Left lung (tissue), 10 donors: ENCODE data around the gene PPP3R1. TPM values are rescaled to one million over a fixed set of nuclear protein-coding genes. Genes with fewer than 3 reads are reported as not detected.

ENCODE experiments used
- ATAC-seq: fragments of 200-7000 bp; cut with Tn5 transposase; one replicate; pipeline ENCODE4 v1.9.1; 2020; ENCODE audit warnings: moderate library complexity
- DNase-seq, 4 donors: peaks; one replicate each; pipeline ENCODE4 v3.0.0-alpha.2; 2013 to 2020
- H3K27ac ChIP-seq, 2 donors: fragments of 200-600 bp; sonication (generic) in 1 of 2; one replicate each; pipeline versions ENCODE4 v1.5.0 to v1.8.0; 2020 to 2021
- H3K27me3 ChIP-seq, 2 donors: fragments of 200-600 bp; sonication (generic) in 1 of 2; one replicate each; pipeline versions ENCODE4 v1.5.0 to v1.8.0; 2020 to 2021
- H3K36me3 ChIP-seq, 2 donors: fragments of 200-600 bp; sonication (generic) in 1 of 2; one replicate each; pipeline versions ENCODE4 v1.5.0 to v1.8.0; 2020 to 2021
- H3K4me1 ChIP-seq, 2 donors: fragments of 200-600 bp; one replicate each; pipeline ENCODE4 v1.8.0; 2021
- H3K4me3 ChIP-seq, 2 donors: fragments of 200-600 bp; sonication (generic) in 1 of 2; one replicate each; pipeline versions ENCODE4 v1.5.0 to v1.8.0; 2020 to 2021; ENCODE audit warnings: mild to moderate bottlenecking in 1 of 2
- H3K9me3 ChIP-seq, 2 donors: fragments of 200-600 bp; sonication (generic) in 1 of 2; one replicate each; pipeline versions ENCODE4 v1.5.0 to v1.8.0; 2020 to 2021
- intact Hi-C, 2 donors: fragments of 100-400 bp; cut with DNase I; formaldehyde crosslinking; loops; one replicate each; pipeline versions ENCODE4 v1.11.2 to v1.14.2; 2022
- polyA plus RNA-seq, 6 donors: library from polyadenylated mRNA; unstranded; fragments of 120-200 nt; gene quantifications; one replicate each; pipeline ENCODE4 v1.2.1, GENCODE V29; 2013; ENCODE audit not compliant: insufficient read length in 6 of 6
- total RNA-seq, 2 donors: library from RNA; stranded (reverse); fragmentation: NEBNext Ultra II Directional; extraction: Animal tissue kit (Norgen Biotek cat#: 25700); gene quantifications; one replicate each; pipeline ENCODE4 v1.2.1, GENCODE V29; 2021
- TF ChIP-seq, protein P1 (sequence below), 2 donors: fragments of 200-600 bp; sonication (generic) in 1 of 2; IDR thresholded peaks; one replicate each; pipeline versions ENCODE4 v1.5.0 to v1.8.0; 2021; ENCODE audit warnings: antibody characterized with exemption in 2 of 2
- donor health status: DM: no; HTN: yes; CAD: no.
- donor health status: DM: no; HTN: no; CAD: no.

Gene PPP3R1
- total and polyA plus RNA-seq, 8 donors: 50.2 to 74.2 (median 66.9) TPM

DNA sequence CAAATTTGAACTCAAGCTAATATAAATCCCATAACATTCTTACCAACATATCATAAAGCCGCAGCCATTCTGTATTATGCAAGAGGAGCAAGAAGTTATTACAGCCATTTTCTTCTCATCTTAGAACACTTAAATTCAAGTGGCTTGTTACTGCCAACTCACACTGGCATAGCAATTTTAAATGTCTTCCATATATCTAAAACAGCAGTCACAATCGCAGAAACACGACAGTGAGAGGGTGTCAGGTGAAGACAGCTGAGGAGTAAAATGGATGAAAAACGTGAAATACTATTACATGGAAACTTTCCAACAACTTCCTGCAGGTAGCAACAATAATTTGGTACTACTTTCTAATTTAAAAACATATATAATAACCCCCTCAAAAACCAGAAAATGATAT is 17.9 kb downstream of the PPP3R1 start:
- Histone ChIP-seq H3K27me3 (no peaks in the 10 kb centered on the region), H3K9me3 (no peaks in the 10 kb centered on the region), H3K36me3 (no peaks in the 10 kb centered on the region), H3K4me3 (no peak overlapping the region), H3K4me1 (peaks cover 34 to 82% of the 10 kb centered on the region in 2 donors), H3K27ac (no peak overlapping the region)
- TF ChIP-seq, protein P1, sequence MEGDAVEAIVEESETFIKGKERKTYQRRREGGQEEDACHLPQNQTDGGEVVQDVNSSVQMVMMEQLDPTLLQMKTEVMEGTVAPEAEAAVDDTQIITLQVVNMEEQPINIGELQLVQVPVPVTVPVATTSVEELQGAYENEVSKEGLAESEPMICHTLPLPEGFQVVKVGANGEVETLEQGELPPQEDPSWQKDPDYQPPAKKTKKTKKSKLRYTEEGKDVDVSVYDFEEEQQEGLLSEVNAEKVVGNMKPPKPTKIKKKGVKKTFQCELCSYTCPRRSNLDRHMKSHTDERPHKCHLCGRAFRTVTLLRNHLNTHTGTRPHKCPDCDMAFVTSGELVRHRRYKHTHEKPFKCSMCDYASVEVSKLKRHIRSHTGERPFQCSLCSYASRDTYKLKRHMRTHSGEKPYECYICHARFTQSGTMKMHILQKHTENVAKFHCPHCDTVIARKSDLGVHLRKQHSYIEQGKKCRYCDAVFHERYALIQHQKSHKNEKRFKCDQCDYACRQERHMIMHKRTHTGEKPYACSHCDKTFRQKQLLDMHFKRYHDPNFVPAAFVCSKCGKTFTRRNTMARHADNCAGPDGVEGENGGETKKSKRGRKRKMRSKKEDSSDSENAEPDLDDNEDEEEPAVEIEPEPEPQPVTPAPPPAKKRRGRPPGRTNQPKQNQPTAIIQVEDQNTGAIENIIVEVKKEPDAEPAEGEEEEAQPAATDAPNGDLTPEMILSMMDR (IDR thresholded peaks at IDR 0.05): no peak
- DNase-seq (no peak), ATAC-seq (peak; percentile 42)
- intact Hi-C loops: no loop called here

DNA sequence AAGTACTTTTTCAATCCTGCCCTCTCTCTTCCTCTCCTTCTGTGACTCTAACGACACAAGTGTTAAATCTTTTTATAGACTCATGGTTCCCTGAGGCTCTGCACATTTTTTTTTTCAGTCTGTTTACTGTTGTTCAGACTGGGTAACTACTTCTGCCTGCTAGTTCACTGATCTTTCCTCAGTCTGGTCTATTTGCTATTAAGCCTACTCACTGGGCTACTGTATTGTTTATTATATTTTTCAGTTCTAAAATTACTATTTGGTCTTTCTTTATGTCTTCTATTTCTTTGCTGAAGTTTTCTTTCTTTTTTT is 21.3 kb downstream of the PPP3R1 start:
- Histone ChIP-seq H3K4me3 (no peak overlapping the region), H3K4me1 (peaks cover 6 to 70% of the 10 kb centered on the region in 2 donors), H3K27me3 (no peaks in the 10 kb centered on the region), H3K36me3 (no peaks in the 10 kb centered on the region), H3K9me3 (no peaks in the 10 kb centered on the region), H3K27ac (peak overlapping the region in 1 of 2 donors; percentile 57)
- TF ChIP-seq, protein P1 (IDR thresholded peaks at IDR 0.05): no peak
- intact Hi-C loops: no loop called here
- DNase-seq (no peak), ATAC-seq (peak; percentile 72)

DNA sequence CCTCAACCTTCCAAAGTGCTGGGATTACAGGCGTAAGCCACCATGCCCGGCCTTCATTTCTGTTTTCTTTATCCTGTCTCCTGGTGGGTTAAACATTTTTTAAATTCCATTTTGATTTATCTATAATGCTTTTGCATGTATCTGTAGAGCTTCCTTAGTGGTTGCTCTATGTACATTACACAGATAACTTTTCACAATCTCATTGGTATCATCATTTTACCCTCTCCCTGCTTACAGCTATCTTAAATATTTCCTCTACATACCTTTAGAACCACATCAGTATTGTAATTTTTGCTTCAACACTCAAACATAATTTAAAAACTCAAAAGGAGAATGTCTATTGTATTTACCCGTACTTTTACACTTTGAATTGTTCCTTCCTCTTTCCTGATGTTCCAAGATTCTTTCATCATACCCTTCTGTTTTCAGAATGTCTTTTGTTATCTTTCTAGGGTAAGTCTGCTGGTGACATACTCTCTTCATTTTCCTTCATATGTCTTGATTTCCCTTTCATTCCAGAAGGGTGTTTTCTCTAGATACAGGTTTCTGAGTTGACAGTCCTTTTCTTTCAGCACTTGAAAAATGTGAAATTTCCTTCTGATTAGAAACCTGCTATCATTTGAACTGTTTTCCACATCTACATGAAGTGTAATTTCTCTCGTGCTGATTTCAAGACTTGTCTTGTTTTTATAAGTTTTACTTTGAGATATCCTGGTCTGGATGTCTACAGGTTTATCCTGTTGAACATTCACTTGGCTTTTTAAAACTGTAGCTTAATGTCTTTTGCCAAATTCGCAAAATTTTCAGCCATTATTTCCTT is 21.9 kb downstream of the PPP3R1 start:
- DNase-seq (no peak), ATAC-seq (no peak)
- H3K4me3 ChIP-seq: no peak overlapping the region
- H3K27me3 ChIP-seq: no peaks in the 10 kb centered on the region
- H3K9me3 ChIP-seq: no peaks in the 10 kb centered on the region
- H3K27ac ChIP-seq: peak overlapping the region in 1 of 2 donors; percentile 57
- no peaks in the 10 kb centered on the region for H3K36me3 ChIP-seq
- intact Hi-C loops: no loop called here
- H3K4me1 ChIP-seq: peaks cover 6 to 74% of the 10 kb centered on the region in 2 donors
- TF ChIP-seq, protein P1 (IDR thresholded peaks at IDR 0.05): no peak

DNA sequence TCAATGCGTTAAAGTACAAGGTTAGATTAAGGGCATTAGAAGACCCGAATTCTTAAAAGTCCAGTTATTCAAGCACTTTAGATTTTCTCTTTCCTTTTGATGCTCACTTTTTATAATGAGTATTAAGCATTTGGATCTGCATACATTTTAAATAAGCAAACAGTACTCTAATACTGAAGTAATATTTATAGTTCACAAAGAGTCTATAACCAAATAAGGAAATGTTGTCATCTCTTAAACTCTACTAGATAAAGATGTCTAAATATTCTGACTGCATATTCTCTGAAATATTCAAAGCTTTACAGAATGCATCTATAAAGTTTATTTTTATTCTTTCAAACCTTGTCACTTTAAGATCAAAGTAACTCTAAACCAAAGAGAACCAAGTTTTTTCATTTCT is 25.5 kb downstream of the PPP3R1 start:
- TF ChIP-seq, protein P1 (IDR thresholded peaks at IDR 0.05): no peak
- H3K36me3 ChIP-seq: no peaks in the 10 kb centered on the region
- intact Hi-C loops: no loop called here
- DNase-seq (no peak), ATAC-seq (no peak)
- H3K4me1 ChIP-seq: peaks cover 8 to 78% of the 10 kb centered on the region in 2 donors
- no peaks in the 10 kb centered on the region for H3K9me3 ChIP-seq
- no peak overlapping the region for H3K4me3 ChIP-seq
- no peak overlapping the region for H3K27ac ChIP-seq
- H3K27me3 ChIP-seq: no peaks in the 10 kb centered on the region

DNA sequence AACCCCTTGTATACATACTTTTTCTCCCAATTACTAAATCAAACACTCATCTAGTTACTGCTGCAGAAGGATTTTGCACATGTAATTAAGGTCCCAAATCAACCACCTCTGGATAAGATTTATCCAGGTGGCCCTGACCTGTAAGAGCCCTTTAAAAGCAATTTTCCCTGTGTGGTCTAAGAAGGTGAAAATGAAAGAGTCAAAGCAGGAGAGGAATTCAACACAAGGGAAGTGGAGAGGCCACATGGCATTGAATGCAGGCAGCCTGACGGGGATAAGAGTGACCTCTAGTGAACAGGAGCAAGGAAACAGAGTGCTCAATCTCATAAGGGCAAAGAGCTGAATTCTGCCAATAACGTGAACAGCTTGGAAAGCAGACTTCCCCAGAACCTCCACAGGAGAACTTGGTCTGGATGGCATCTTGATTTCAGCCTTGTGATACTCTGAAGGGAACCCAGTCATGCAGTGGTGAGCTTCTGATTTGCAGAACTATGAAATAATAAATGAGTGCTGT is 27.2 kb downstream of the PPP3R1 start:
- H3K4me1 ChIP-seq: peaks cover 8 to 65% of the 10 kb centered on the region in 2 donors
- H3K27me3 ChIP-seq: no peaks in the 10 kb centered on the region
- peak; percentile 97 for ATAC-seq
- intact Hi-C loops: no loop called here
- TF ChIP-seq, protein P1 (IDR thresholded peaks at IDR 0.05): no peak
- H3K9me3 ChIP-seq: no peaks in the 10 kb centered on the region
- peak in 1 of 4 donors; percentile 41 for DNase-seq
- H3K4me3 ChIP-seq: no peak overlapping the region
- H3K27ac ChIP-seq: peak overlapping the region in 1 of 2 donors; percentile 10
- no peaks in the 10 kb centered on the region for H3K36me3 ChIP-seq
